Body of pancreas (tissue), 4 donors: ENCODE results near the gene PDF. TPM values are rescaled to one million over a fixed set of nuclear protein-coding genes. Genes with fewer than 3 reads are reported as not detected.
A peak's percentile ranks its signal among the peaks of the same experiment; 100 is the strongest.
"Not testable (repeated sequence)": the region's sequence is repeated elsewhere in the genome, so short reads cannot be mapped to it uniquely, and the experiment has no call there.

ENCODE experiments used
- ATAC-seq: fragments of 150-250 bp; one replicate; pipeline ENCODE4 v1.9.1; 2016
- DNase-seq, 4 donors: peaks; one replicate each; pipeline ENCODE4 v3.0.0-alpha.2; 2019
- H3K27ac ChIP-seq, 4 donors: fragments of 200-600 bp; sonication (generic); 1 replicate in 3 of 4; 2 replicates in 1 of 4; pipeline versions ENCODE4 v1.5.1 to v1.6.1; 2016 to 2019; ENCODE audit warnings: mild to moderate bottlenecking in 1 of 4, mixed read lengths in 1 of 4, moderate library complexity in 1 of 4
- H3K27me3 ChIP-seq, 2 donors: fragments of 200-600 bp; sonication (generic); one replicate each; pipeline ENCODE4 v1.6.0; 2016; ENCODE audit warnings: mild to moderate bottlenecking in 1 of 2
- H3K36me3 ChIP-seq, 2 donors: fragments of 200-600 bp; sonication (generic); replicated peaks in 1 of 2; 2 replicates each; pipeline ENCODE4 v1.5.1; 2016; ENCODE audit warnings: low read depth in 2 of 2; ENCODE audit not compliant: insufficient read depth in 1 of 2
- H3K4me1 ChIP-seq: fragments of 200-600 bp; sonication (generic); one replicate; pipeline ENCODE4 v1.6.0; 2016
- H3K4me3 ChIP-seq, 2 donors: fragments of 200-600 bp; sonication (generic); 1 replicate in 1 of 2; 2 replicates in 1 of 2; pipeline ENCODE4 v1.5.1; 2016 to 2019
- H3K9me3 ChIP-seq, 3 donors: fragments of 200-600 bp; sonication (generic); 1 replicate in 2 of 3; 2 replicates in 1 of 3; pipeline ENCODE4 v1.5.1; 2016
- CTCF ChIP-seq, 7 experiments: fragments of 450-650 bp in 4 of 7; fragments of 200-600 bp in 3 of 7; sonication (generic) in 3 of 7; IDR thresholded peaks; one replicate each; pipeline ENCODE4 v1.5.1; 2016 to 2019; ENCODE audit warnings: antibody characterized with exemption in 7 of 7
- POLR2A ChIP-seq, 3 donors: fragments of 450-650 bp; IDR thresholded peaks; one replicate each; pipeline ENCODE4 v1.6.1; 2016; ENCODE audit warnings: antibody characterized with exemption in 3 of 3, mild to moderate bottlenecking in 2 of 3
- WGBS, 2 donors: methylation state at CpG; one replicate each; pipeline ENCODE4 v1.1.5; 2017; 5-methylcytosine and 5-hydroxymethylcytosine counted together
- intact Hi-C: fragments of 100-400 bp; cut with DNase I; formaldehyde crosslinking; loops from one replicate; pipeline ENCODE4 v1.15.1; 2023
- total RNA-seq, 2 donors: library from RNA; depleted of rRNA; stranded (reverse); fragments of >200 nt; gene quantifications; one replicate each; pipeline ENCODE4 v1.1.0, GENCODE V29; 2016

Gene PDF
- total RNA-seq, 2 donors from 2014 or later, result 38.1 to 45.2 TPM

- TF ChIP-seq CTCF (IDR thresholded peaks at IDR 0.05) (no peak), POLR2A (IDR thresholded peaks at IDR 0.05) (no peak)
- H3K36me3 ChIP-seq, result no peaks in the 10 kb centered on the region
- 89% methylated on average over 1 of the region's 1 CpG for WGBS, 2 donors
- no peaks in the 10 kb centered on the region for H3K9me3 ChIP-seq
- no peaks in the 10 kb centered on the region for H3K4me1 ChIP-seq
- H3K27ac ChIP-seq, result no peak overlapping the region
- intact Hi-C loops, result no loop called here
- DNase-seq (no peak), ATAC-seq (no peak)
- H3K4me3 ChIP-seq, result no peak overlapping the region
- H3K27me3 ChIP-seq, result no peaks in the 10 kb centered on the region
These were observed 36.3 kb downstream of the PDF start for GRCh38 chr16:69294051-69294450.

- no peaks in the 10 kb centered on the region for H3K36me3 ChIP-seq
- no peak overlapping the region for H3K27ac ChIP-seq
- 58 to 59% methylated on average over 3 of the region's 3 CpGs for WGBS, 2 donors
- H3K4me1 ChIP-seq, result no peaks in the 10 kb centered on the region
- TF ChIP-seq CTCF (IDR thresholded peaks at IDR 0.05), result no peak
- no peaks in the 10 kb centered on the region for H3K27me3 ChIP-seq
- DNase-seq (no peak), ATAC-seq (no peak)
- no peak overlapping the region for H3K4me3 ChIP-seq
- no peaks in the 10 kb centered on the region for H3K9me3 ChIP-seq
- intact Hi-C loops, result no loop called here
These were observed 37.0 kb downstream of the PDF start for GRCh38 chr16:69293401-69293800.

GRCh38 chr16:69291657-69292056, 38.7 kb downstream of the PDF start:
- H3K36me3 ChIP-seq, H3K9me3 ChIP-seq, DNase-seq, H3K4me1 ChIP-seq, ATAC-seq, H3K4me3 ChIP-seq, H3K27ac ChIP-seq, H3K27me3 ChIP-seq, intact Hi-C loops: not testable (repeated sequence)
- WGBS, 2 donors, result 88% methylated on average over 9 of the region's 9 CpGs

- Histone ChIP-seq H3K4me1 (peaks cover 3% of the 10 kb centered on the region), H3K36me3 (no peaks in the 10 kb centered on the region), H3K27ac (no peak overlapping the region), H3K4me3 (no peak overlapping the region), H3K9me3 (no peaks in the 10 kb centered on the region), H3K27me3 (no peaks in the 10 kb centered on the region)
- TF ChIP-seq CTCF (IDR thresholded peaks at IDR 0.05), result peak; percentile 22 to 71 (median 65)
- TF ChIP-seq POLR2A (IDR thresholded peaks at IDR 0.05), result no peak
- ATAC-seq, result peak; percentile 50
- 44 to 49% methylated on average over 13 of the region's 13 CpGs for WGBS, 2 donors
- intact Hi-C loops, result loop anchor here (2.0 kb wide), 1 partner anchor 136 kb away; no protein-coding TSS in a partner anchor
- peak; percentile 34 to 63 (median 45) for DNase-seq
These were observed 43.3 kb downstream of the PDF start for GRCh38 chr16:69286941-69287713.

GRCh38 chr16:69285240-69285639, 45.1 kb downstream of the PDF start:
- Histone ChIP-seq H3K27ac (no peak overlapping the region), H3K4me1 (peaks cover 3% of the 10 kb centered on the region), H3K4me3 (no peak overlapping the region), H3K36me3 (no peaks in the 10 kb centered on the region), H3K27me3 (no peaks in the 10 kb centered on the region), H3K9me3 (no peaks in the 10 kb centered on the region)
- DNase-seq (no peak), ATAC-seq (no peak)
- 78 to 81% methylated on average over 4 of the region's 4 CpGs for WGBS, 2 donors
- intact Hi-C loops, result no loop called here
- no peak for TF ChIP-seq CTCF (IDR thresholded peaks at IDR 0.05)
- TF ChIP-seq POLR2A (IDR thresholded peaks at IDR 0.05), result no peak
